Large intestine (tissue), 3 donors: Measurements from ENCODE around the gene TMEM186. TPM values are rescaled to one million over a fixed set of nuclear protein-coding genes. Genes with fewer than 3 reads are reported as not detected.
"Not testable (repeated sequence)": the region's sequence is repeated elsewhere in the genome, so short reads cannot be mapped to it uniquely, and the experiment has no call there.

Experiments used
- DNase-seq, 2 donors: peaks; one replicate each; pipeline versions ENCODE4 v3.0.0 to v3.0.0-alpha.2; 2013
- H3K27ac ChIP-seq: one replicate; pipeline ENCODE4 v1.5.1; 2013; ENCODE audit warnings: low read length
- H3K27me3 ChIP-seq: 2 replicates; pipeline ENCODE4 v1.6.1; 2013; ENCODE audit warnings: low read length; ENCODE audit not compliant: control insufficient read depth, insufficient read depth
- H3K36me3 ChIP-seq: 2 replicates; pipeline ENCODE4 v1.6.1; 2013; ENCODE audit warnings: low read length; ENCODE audit not compliant: control insufficient read depth, insufficient read depth
- H3K4me1 ChIP-seq: one replicate; pipeline ENCODE4 v1.6.1; 2013; ENCODE audit warnings: low read length; ENCODE audit not compliant: control insufficient read depth, insufficient read depth
- H3K4me3 ChIP-seq: one replicate; pipeline ENCODE4 v1.5.1; 2013; ENCODE audit warnings: low read length
- H3K9me3 ChIP-seq: one replicate; pipeline ENCODE4 v1.6.1; 2013; ENCODE audit warnings: mild to moderate bottlenecking, low read depth, low read length, moderate library complexity; ENCODE audit not compliant: control insufficient read depth
- WGBS: methylation state at CpG from one replicate; pipeline ENCODE4 v1.1.5; 2013; ENCODE audit warnings: low lambda C conversion rate; ENCODE audit not compliant: insufficient coverage; 5-methylcytosine and 5-hydroxymethylcytosine counted together
- polyA plus RNA-seq: library from polyadenylated mRNA; unstranded; fragments of 120-200 nt; gene quantifications from one replicate; pipeline ENCODE4 v1.2.1, GENCODE V29; 2013

TMEM186 gene
- polyA plus RNA-seq, 1 donor: 19.4 TPM

- no peak for DNase-seq
- H3K27ac ChIP-seq: peak overlapping the region; percentile 8
- WGBS: 25% methylated on average over 2 of the region's 14 CpGs
- H3K4me3 ChIP-seq: peak overlapping the region; percentile 96
- H3K4me1 ChIP-seq: peaks cover 16% of the 10 kb centered on the region
- peaks cover 5% of the 10 kb centered on the region for H3K36me3 ChIP-seq
- H3K9me3 ChIP-seq: no peaks in the 10 kb centered on the region
- no peaks in the 10 kb centered on the region for H3K27me3 ChIP-seq
Measured at GRCh38 chr16:8796469-8797363, 723 bp downstream of the TMEM186 start.

GRCh38 chr16:8795818-8796217, 1.6 kb downstream of the TMEM186 start:
- Histone ChIP-seq H3K4me1 (peaks cover 11% of the 10 kb centered on the region), H3K36me3 (peaks cover 2% of the 10 kb centered on the region), H3K27ac (no peak overlapping the region)

GRCh38 chr16:8795091-8795490, 2.3 kb downstream of the TMEM186 start:
- WGBS: no CpG with 5 or more reads among the region's 8 CpGs
- H3K4me1 ChIP-seq: peaks cover 11% of the 10 kb centered on the region

More at GRCh38 chr16:8795818-8796217, 1.6 kb downstream of the TMEM186 start:
- Histone ChIP-seq H3K27me3 (no peaks in the 10 kb centered on the region), H3K9me3 (no peaks in the 10 kb centered on the region), H3K4me3 (no peak overlapping the region)
- no peak for DNase-seq
- WGBS: no CpG with 5 or more reads among the region's 10 CpGs

GRCh38 chr16:8788578-8789172, 8.8 kb downstream of the TMEM186 start:
- no CpG with 5 or more reads among the region's 8 CpGs for WGBS
- no peaks in the 10 kb centered on the region for H3K36me3 ChIP-seq
- no peak overlapping the region for H3K4me3 ChIP-seq
- DNase-seq: peak; percentile 89 to 98
- no peaks in the 10 kb centered on the region for H3K9me3 ChIP-seq
- peak overlapping the region; percentile 78 for H3K27ac ChIP-seq
- H3K4me1 ChIP-seq: peaks cover 21% of the 10 kb centered on the region
- no peaks in the 10 kb centered on the region for H3K27me3 ChIP-seq

More at GRCh38 chr16:8795091-8795490, 2.3 kb downstream of the TMEM186 start:
- no peak for DNase-seq
- Histone ChIP-seq H3K27me3 (no peaks in the 10 kb centered on the region), H3K9me3 (no peaks in the 10 kb centered on the region), H3K36me3 (peaks cover 2% of the 10 kb centered on the region), H3K4me3 (no peak overlapping the region), H3K27ac (no peak overlapping the region)

- not testable (repeated sequence) for H3K27ac ChIP-seq, H3K36me3 ChIP-seq, H3K27me3 ChIP-seq, H3K4me3 ChIP-seq, DNase-seq, H3K9me3 ChIP-seq
- peaks cover 21% of the 10 kb centered on the region for H3K4me1 ChIP-seq
- WGBS: no CpG with 5 or more reads among the region's 11 CpGs
Measured at GRCh38 chr16:8786316-8786715, 11.1 kb downstream of the TMEM186 start.

- DNase-seq: no peak
- Histone ChIP-seq H3K4me3 (no peak overlapping the region), H3K36me3 (peaks cover 9% of the 10 kb centered on the region), H3K9me3 (no peaks in the 10 kb centered on the region), H3K27me3 (no peaks in the 10 kb centered on the region), H3K27ac (no peak overlapping the region), H3K4me1 (peaks cover 21% of the 10 kb centered on the region)
- no CpG with 5 or more reads among the region's 6 CpGs for whole genome bisulfite sequencing
Measured at GRCh38 chr16:8785408-8785807, 12.0 kb downstream of the TMEM186 start.

GRCh38 chr16:8782673-8783072, 14.8 kb downstream of the TMEM186 start:
- Histone ChIP-seq H3K27ac (no peak overlapping the region), H3K27me3 (no peaks in the 10 kb centered on the region), H3K36me3 (peaks cover 30% of the 10 kb centered on the region), H3K4me1 (peaks cover 1% of the 10 kb centered on the region), H3K9me3 (no peaks in the 10 kb centered on the region), H3K4me3 (no peak overlapping the region)
- WGBS: 91% methylated on average over 4 of the region's 6 CpGs
- DNase-seq: no peak

GRCh38 chr16:8781797-8782196, 15.6 kb downstream of the TMEM186 start:
- Histone ChIP-seq H3K27ac (no peak overlapping the region), H3K9me3 (no peaks in the 10 kb centered on the region), H3K4me1 (no peaks in the 10 kb centered on the region), H3K36me3 (peaks cover 38% of the 10 kb centered on the region), H3K4me3 (no peak overlapping the region), H3K27me3 (no peaks in the 10 kb centered on the region)
- DNase-seq: no peak
- 60% methylated on average over 1 of the region's 8 CpGs for WGBS

GRCh38 chr16:8777217-8777616, 20.2 kb downstream of the TMEM186 start:
- peaks cover 67% of the 10 kb centered on the region for H3K36me3 ChIP-seq
- no peak overlapping the region for H3K27ac ChIP-seq
- no peaks in the 10 kb centered on the region for H3K27me3 ChIP-seq
- H3K4me1 ChIP-seq: no peaks in the 10 kb centered on the region
- DNase-seq: no peak
- H3K9me3 ChIP-seq: no peaks in the 10 kb centered on the region
- WGBS: no CpG with 5 or more reads among the region's 7 CpGs
- no peak overlapping the region for H3K4me3 ChIP-seq

GRCh38 chr16:8776129-8776584, 21.3 kb downstream of the TMEM186 start:
- H3K9me3 ChIP-seq: no peaks in the 10 kb centered on the region
- WGBS: no CpG with 5 or more reads among the region's 12 CpGs
- no peak overlapping the region for H3K27ac ChIP-seq
- peaks cover 68% of the 10 kb centered on the region for H3K36me3 ChIP-seq
- no peaks in the 10 kb centered on the region for H3K4me1 ChIP-seq
- H3K27me3 ChIP-seq: no peaks in the 10 kb centered on the region
- no peak for DNase-seq
- H3K4me3 ChIP-seq: no peak overlapping the region
